Measurements from ENCODE around the gene KRT1. TPM values are rescaled to one million over a fixed set of nuclear protein-coding genes. Genes with fewer than 3 reads are reported as not detected.

Gene KRT1
- total and polyA plus RNA-seq, 10 of the 15 experiments (the other 5 are each of a cell fraction or from before 2014, with no cell fraction given) = not detected

GRCh38 chr12:52637299-52637698 is 42.9 kb downstream of the KRT1 start:
- no peak overlapping the region for H3K4me3 ChIP-seq
- no peaks in the 10 kb centered on the region for H3K9me3 ChIP-seq (replicated peaks; ENCODE audit: control insufficient read depth, insufficient read depth, low read length)
- intact Hi-C loops (cut with micrococcal nuclease; ENCODE audit: unreplicated experiment) = no loop called here
- no TSS peak for BruUV-seq (replicated peaks)
- H3K4me2 ChIP-seq (ENCODE audit: control insufficient read depth, insufficient read depth) = no peak overlapping the region
- ChIA-PET CTCF (no interaction called here), RAD21 (ENCODE audit: unreplicated experiment) (no interaction called here), POLR2A (no interaction called here), SMC1A (ENCODE audit: uncharacterized antibody, unreplicated experiment) (no interaction called here)
- H3K4me1 ChIP-seq (ENCODE audit: control insufficient read depth, insufficient read depth, low read length) = no peaks in the 10 kb centered on the region
- H2AFZ ChIP-seq (ENCODE audit: control insufficient read depth, low read depth, low read length) = no peak overlapping the region
- peaks cover 3 to 4% of the 10 kb centered on the region in 2 experiments; a peak in 2 of 4 replicates for H3K27me3 ChIP-seq (replicated peaks in 1 of 2; ENCODE audit: control insufficient read depth in 2 of 2, insufficient read depth in 2 of 2, low read length in 1 of 2)
- 28% methylated on average over 4 of the region's 4 CpGs for WGBS (ENCODE audit: insufficient coverage, insufficient replicate concordance, low lambda C conversion rate, missing lambda C conversion rate)
- no peaks in the 10 kb centered on the region for H4K20me1 ChIP-seq (ENCODE audit: control insufficient read depth, insufficient read depth)
- in situ Hi-C loops (cut with MboI) = no loop called here
- no peak overlapping the region for H3K9ac ChIP-seq (ENCODE audit: control insufficient read depth, insufficient read depth, low read length)
- FAIRE-seq (no peak), DNase-seq (ENCODE audit: low read depth, low spot score) (no peak), ATAC-seq (no peak)
- H3K79me2 ChIP-seq (ENCODE audit: control insufficient read depth, insufficient read depth, low read length) = no peaks in the 10 kb centered on the region
- no peaks in the 10 kb centered on the region for H3K36me3 ChIP-seq (ENCODE audit: control insufficient read depth in 2 of 2, insufficient read depth in 2 of 2, low read length in 1 of 2)
- H3K27ac ChIP-seq (ENCODE audit: control insufficient read depth, insufficient read depth) = no peak overlapping the region
- no peak for TF ChIP-seq ZNF24 (IDR thresholded peaks at IDR 0.05)
- TF ChIP-seq BRCA1 (IDR thresholded peaks at IDR 0.05; ENCODE audit: low read depth, low read length) = no peak
- TF ChIP-seq JUND (IDR thresholded peaks at IDR 0.05; ENCODE audit: low read depth, low read length) = no peak
- TF ChIP-seq STAT3 (IDR thresholded peaks at IDR 0.05; ENCODE audit: low read depth, low read length) = no peak
- no peak for TF ChIP-seq STAT1 (conservative IDR thresholded peaks at IDR 0.05)
- TF ChIP-seq TCF12 (IDR thresholded peaks at IDR 0.05; ENCODE audit: low read depth, low read length) = no peak
- TF ChIP-seq ZSCAN29 (IDR thresholded peaks at IDR 0.05) = no peak
- TF ChIP-seq DPF2 (IDR thresholded peaks at IDR 0.05) = no peak
- TF ChIP-seq GABPA (IDR thresholded peaks at IDR 0.05; ENCODE audit: low read depth) = no peak
- no peak for TF ChIP-seq KDM1A (IDR thresholded peaks at IDR 0.05; ENCODE audit: borderline replicate concordance)
- no peak for TF ChIP-seq ZBTB11 (CRISPR knock-in tag; IDR thresholded peaks at IDR 0.05)
- TF ChIP-seq POLR2AphosphoS2 (IDR thresholded peaks at IDR 0.05; ENCODE audit: low read depth, low read length) = no peak
- TF ChIP-seq JUNB (IDR thresholded peaks at IDR 0.05) = no peak
- TF ChIP-seq CUX1 (IDR thresholded peaks at IDR 0.05; ENCODE audit: insufficient replicate concordance, low read depth, low read length) = no peak

Data from GM12878 (cell line).